HEK293 (cell line): ENCODE measurements around the gene SERPINA12.

Source experiments
- CTCF ChIA-PET: fragments of 350-600 bp; formaldehyde crosslinking; extraction: SDS; loops from one replicate; lab custom pipeline; 2021; ENCODE audit warnings: antibody characterized with exemption; lab: Yijun Ruan, JAX
- POLR2A ChIA-PET: fragments of 300-600 bp; formaldehyde crosslinking; extraction: SDS; loops from one replicate; lab custom pipeline; 2020; ENCODE audit warnings: antibody characterized with exemption, inconsistent platforms; lab: Yijun Ruan, JAX
- H3K27ac ChIP-seq: fragments of 200-500 bp; sonication (Bioruptor generic); 2 replicates; pipeline ENCODE4 v1.5.1; 2014; ENCODE audit warnings: low read depth, low read length, control low read depth, inconsistent platforms; ENCODE audit errors: extremely low read depth
- H3K36me3 ChIP-seq, 2 experiments: fragments of 200-500 bp in 1 of 2; sonication (Bioruptor generic) in 1 of 2; 1 replicate in 1 of 2; 2 replicates in 1 of 2; pipeline ENCODE4 v1.5.1; 2014 to 2017; ENCODE audit warnings: inconsistent platforms in 2 of 2, low read length in 2 of 2; ENCODE audit not compliant: control insufficient read depth in 2 of 2, insufficient read depth in 1 of 2
- H3K4me1 ChIP-seq: fragments of 200-500 bp; sonication (Bioruptor generic); 2 replicates; pipeline ENCODE4 v1.5.1; 2014; ENCODE audit warnings: mild to moderate bottlenecking, low read length, inconsistent platforms; ENCODE audit not compliant: control insufficient read depth, insufficient read depth
- H3K4me3 ChIP-seq: 2 replicates; pipeline ENCODE4 v1.5.1; 2011; ENCODE audit warnings: low read depth, mild to moderate bottlenecking, control low read depth, low read length, moderate library complexity
- H3K9me3 ChIP-seq: fragments of 200-500 bp; sonication (Bioruptor generic); 2 replicates; pipeline ENCODE4 v1.5.1; 2014; ENCODE audit warnings: low read depth, low read length, inconsistent platforms; ENCODE audit not compliant: control insufficient read depth, insufficient read depth
- GLI4 ChIP-seq: fragments of 450-650 bp; formaldehyde crosslinking; IDR thresholded peaks from 2 replicates; pipeline ENCODE4 v1.5.1; 2016; ENCODE audit warnings: missing biosample characterization, missing genetic modification characterization
- GLIS2 ChIP-seq: fragments of 450-650 bp; formaldehyde crosslinking; IDR thresholded peaks from 2 replicates; pipeline ENCODE4 v1.5.1; 2016; ENCODE audit warnings: missing biosample characterization, missing genetic modification characterization
- KLF1 ChIP-seq: fragments of 450-650 bp; formaldehyde crosslinking; IDR thresholded peaks from 2 replicates; pipeline ENCODE4 v1.5.1; 2016; ENCODE audit warnings: missing biosample characterization, missing genetic modification characterization
- RBAK ChIP-seq: fragments of 450-650 bp; formaldehyde crosslinking; IDR thresholded peaks from 2 replicates; pipeline ENCODE4 v1.5.1; 2016; ENCODE audit warnings: missing biosample characterization, missing genetic modification characterization
- TCF7L2 ChIP-seq: IDR thresholded peaks from 2 replicates; pipeline ENCODE4 v1.6.1; 2011; ENCODE audit warnings: low read depth, mild to moderate bottlenecking, inconsistent platforms, low read length, moderate library complexity, borderline replicate concordance
- ZBTB17 ChIP-seq: fragments of 450-650 bp; formaldehyde crosslinking; IDR thresholded peaks from 2 replicates; pipeline ENCODE4 v1.5.1; 2016; ENCODE audit warnings: missing biosample characterization, missing genetic modification characterization
- ZBTB7A ChIP-seq: fragments of 450-650 bp; formaldehyde crosslinking; IDR thresholded peaks from 2 replicates; pipeline ENCODE4 v1.5.1; 2016; ENCODE audit warnings: low read depth, missing biosample characterization, missing genetic modification characterization
- ZNF112 ChIP-seq: fragments of 450-650 bp; formaldehyde crosslinking; IDR thresholded peaks from 2 replicates; pipeline ENCODE4 v1.5.0; 2017; ENCODE audit warnings: missing biosample characterization, missing genetic modification characterization
- ZNF121 ChIP-seq: fragments of 450-650 bp; formaldehyde crosslinking; IDR thresholded peaks from 2 replicates; pipeline ENCODE4 v1.5.1; 2016; ENCODE audit warnings: missing biosample characterization, missing genetic modification characterization
- ZNF324 ChIP-seq: fragments of 450-650 bp; formaldehyde crosslinking; IDR thresholded peaks from 2 replicates; pipeline ENCODE4 v1.5.1; 2016; ENCODE audit warnings: missing biosample characterization, missing genetic modification characterization
- ZNF621 ChIP-seq: fragments of 450-650 bp; formaldehyde crosslinking; IDR thresholded peaks from 2 replicates; pipeline ENCODE4 v1.5.1; 2017; ENCODE audit warnings: missing biosample characterization, missing genetic modification characterization
- ZNF623 ChIP-seq: fragments of 450-650 bp; formaldehyde crosslinking; IDR thresholded peaks from 2 replicates; pipeline ENCODE4 v1.5.1; 2016; ENCODE audit warnings: missing biosample characterization, missing genetic modification characterization
- TF ChIP-seq, protein P1 (sequence below): fragments of 450-650 bp; formaldehyde crosslinking; optimal IDR thresholded peaks from 2 replicates; pipeline ENCODE3; 2016; ENCODE audit warnings: missing biosample characterization, mild to moderate bottlenecking, missing genetic modification characterization
- TF ChIP-seq, protein P2 (sequence below): fragments of 450-650 bp; IDR thresholded peaks from 2 replicates; pipeline ENCODE4 v1.5.1; 2018; ENCODE audit warnings: missing biosample characterization, missing genetic modification characterization
- TF ChIP-seq, protein P3 (sequence below): fragments of 450-650 bp; formaldehyde crosslinking; conservative IDR thresholded peaks from 2 replicates; pipeline ENCODE4 v1.5.1; 2016; ENCODE audit warnings: low read depth, missing biosample characterization, missing genetic modification characterization
- TF ChIP-seq, protein P4 (sequence below): sonication (generic); formaldehyde crosslinking; IDR thresholded peaks from 2 replicates; pipeline ENCODE4 v1.8.1; 2022; ENCODE audit warnings: mild to moderate bottlenecking, moderate library complexity, missing genetic modification reagents
- TF ChIP-seq, protein P5 (sequence below): fragments of 450-650 bp; formaldehyde crosslinking; IDR thresholded peaks from 2 replicates; pipeline ENCODE4 v1.5.1; 2016; ENCODE audit warnings: missing biosample characterization, missing genetic modification characterization, borderline replicate concordance
- TF ChIP-seq, protein P6 (sequence below): fragments of 450-650 bp; formaldehyde crosslinking; IDR thresholded peaks from 2 replicates; pipeline ENCODE4 v1.5.1; 2016; ENCODE audit warnings: missing biosample characterization, missing genetic modification characterization, borderline replicate concordance

Gene SERPINA12

DNA sequence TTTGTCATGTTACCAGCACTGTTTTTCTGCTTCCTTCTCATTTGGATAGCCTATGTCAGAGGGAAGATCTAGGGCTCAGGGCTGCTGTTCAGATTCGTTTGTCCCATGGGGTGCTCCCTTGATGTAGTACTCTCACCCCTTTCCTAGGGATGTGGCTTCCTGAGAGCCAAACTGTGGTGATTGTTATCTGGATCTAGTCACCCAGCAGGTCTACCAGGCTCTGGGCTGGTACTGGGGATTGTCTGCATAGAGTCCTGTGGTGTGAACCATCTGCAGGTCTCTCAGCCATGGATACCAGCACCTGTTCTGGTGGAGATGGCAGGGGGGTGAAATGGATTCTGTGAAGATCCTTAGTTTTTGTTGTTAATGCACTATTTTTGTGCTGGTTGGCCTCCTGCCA, 51.2 kb downstream of the SERPINA12 start:
- no peaks in the 10 kb centered on the region for H3K9me3 ChIP-seq
- no peaks in the 10 kb centered on the region for H3K4me1 ChIP-seq
- no peak overlapping the region for H3K27ac ChIP-seq
- no peaks in the 10 kb centered on the region for H3K36me3 ChIP-seq
- CTCF ChIA-PET: interaction anchor here (0.6 kb wide), 1 partner anchor 180 kb away, joined by 3 read pairs; no protein-coding TSS in a partner anchor
- TF ChIP-seq, protein P1, sequence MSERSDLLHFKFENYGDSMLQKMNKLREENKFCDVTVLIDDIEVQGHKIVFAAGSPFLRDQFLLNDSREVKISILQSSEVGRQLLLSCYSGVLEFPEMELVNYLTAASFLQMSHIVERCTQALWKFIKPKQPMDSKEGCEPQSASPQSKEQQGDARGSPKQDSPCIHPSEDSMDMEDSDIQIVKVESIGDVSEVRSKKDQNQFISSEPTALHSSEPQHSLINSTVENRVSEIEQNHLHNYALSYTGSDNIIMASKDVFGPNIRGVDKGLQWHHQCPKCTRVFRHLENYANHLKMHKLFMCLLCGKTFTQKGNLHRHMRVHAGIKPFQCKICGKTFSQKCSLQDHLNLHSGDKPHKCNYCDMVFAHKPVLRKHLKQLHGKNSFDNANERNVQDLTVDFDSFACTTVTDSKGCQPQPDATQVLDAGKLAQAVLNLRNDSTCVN (tag by site-specific recombination): no peak
- TF ChIP-seq GLIS2 (no peak), ZNF623 (tag by site-specific recombination) (no peak), ZNF324 (tag by site-specific recombination) (no peak), GLI4 (tag by site-specific recombination) (no peak), ZBTB17 (tag by site-specific recombination) (no peak), ZNF112 (no peak), KLF1 (tag by site-specific recombination) (no peak)
- TF ChIP-seq, protein P2, sequence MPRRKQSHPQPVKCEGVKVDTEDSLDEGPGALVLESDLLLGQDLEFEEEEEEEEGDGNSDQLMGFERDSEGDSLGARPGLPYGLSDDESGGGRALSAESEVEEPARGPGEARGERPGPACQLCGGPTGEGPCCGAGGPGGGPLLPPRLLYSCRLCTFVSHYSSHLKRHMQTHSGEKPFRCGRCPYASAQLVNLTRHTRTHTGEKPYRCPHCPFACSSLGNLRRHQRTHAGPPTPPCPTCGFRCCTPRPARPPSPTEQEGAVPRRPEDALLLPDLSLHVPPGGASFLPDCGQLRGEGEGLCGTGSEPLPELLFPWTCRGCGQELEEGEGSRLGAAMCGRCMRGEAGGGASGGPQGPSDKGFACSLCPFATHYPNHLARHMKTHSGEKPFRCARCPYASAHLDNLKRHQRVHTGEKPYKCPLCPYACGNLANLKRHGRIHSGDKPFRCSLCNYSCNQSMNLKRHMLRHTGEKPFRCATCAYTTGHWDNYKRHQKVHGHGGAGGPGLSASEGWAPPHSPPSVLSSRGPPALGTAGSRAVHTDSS (tag by site-specific recombination): no peak
- TF ChIP-seq, protein P3, sequence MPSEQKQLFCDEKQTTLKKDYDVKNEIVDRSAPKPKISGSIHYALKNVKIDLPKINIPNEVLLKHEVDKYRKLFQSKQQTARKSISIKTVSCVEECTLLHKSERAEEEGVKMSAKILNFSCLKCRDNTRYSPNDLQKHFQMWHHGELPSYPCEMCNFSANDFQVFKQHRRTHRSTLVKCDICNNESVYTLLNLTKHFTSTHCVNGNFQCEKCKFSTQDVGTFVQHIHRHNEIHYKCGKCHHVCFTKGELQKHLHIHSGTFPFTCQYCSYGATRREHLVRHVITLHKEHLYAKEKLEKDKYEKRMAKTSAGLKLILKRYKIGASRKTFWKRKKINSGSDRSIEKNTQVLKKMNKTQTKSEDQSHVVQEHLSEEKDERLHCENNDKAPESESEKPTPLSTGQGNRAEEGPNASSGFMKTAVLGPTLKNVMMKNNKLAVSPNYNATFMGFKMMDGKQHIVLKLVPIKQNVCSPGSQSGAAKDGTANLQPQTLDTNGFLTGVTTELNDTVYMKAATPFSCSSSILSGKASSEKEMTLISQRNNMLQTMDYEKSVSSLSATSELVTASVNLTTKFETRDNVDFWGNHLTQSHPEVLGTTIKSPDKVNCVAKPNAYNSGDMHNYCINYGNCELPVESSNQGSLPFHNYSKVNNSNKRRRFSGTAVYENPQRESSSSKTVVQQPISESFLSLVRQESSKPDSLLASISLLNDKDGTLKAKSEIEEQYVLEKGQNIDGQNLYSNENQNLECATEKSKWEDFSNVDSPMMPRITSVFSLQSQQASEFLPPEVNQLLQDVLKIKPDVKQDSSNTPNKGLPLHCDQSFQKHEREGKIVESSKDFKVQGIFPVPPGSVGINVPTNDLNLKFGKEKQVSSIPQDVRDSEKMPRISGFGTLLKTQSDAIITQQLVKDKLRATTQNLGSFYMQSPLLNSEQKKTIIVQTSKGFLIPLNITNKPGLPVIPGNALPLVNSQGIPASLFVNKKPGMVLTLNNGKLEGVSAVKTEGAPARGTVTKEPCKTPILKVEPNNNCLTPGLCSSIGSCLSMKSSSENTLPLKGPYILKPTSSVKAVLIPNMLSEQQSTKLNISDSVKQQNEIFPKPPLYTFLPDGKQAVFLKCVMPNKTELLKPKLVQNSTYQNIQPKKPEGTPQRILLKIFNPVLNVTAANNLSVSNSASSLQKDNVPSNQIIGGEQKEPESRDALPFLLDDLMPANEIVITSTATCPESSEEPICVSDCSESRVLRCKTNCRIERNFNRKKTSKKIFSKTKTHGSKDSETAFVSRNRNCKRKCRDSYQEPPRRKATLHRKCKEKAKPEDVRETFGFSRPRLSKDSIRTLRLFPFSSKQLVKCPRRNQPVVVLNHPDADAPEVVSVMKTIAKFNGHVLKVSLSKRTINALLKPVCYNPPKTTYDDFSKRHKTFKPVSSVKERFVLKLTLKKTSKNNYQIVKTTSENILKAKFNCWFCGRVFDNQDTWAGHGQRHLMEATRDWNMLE: no peak
- TF ChIP-seq, protein P4, sequence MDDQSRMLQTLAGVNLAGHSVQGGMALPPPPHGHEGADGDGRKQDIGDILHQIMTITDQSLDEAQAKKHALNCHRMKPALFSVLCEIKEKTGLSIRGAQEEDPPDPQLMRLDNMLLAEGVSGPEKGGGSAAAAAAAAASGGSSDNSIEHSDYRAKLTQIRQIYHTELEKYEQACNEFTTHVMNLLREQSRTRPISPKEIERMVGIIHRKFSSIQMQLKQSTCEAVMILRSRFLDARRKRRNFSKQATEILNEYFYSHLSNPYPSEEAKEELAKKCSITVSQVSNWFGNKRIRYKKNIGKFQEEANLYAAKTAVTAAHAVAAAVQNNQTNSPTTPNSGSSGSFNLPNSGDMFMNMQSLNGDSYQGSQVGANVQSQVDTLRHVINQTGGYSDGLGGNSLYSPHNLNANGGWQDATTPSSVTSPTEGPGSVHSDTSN (CRISPR knock-in tag): no peak
- TF ChIP-seq, protein P5, sequence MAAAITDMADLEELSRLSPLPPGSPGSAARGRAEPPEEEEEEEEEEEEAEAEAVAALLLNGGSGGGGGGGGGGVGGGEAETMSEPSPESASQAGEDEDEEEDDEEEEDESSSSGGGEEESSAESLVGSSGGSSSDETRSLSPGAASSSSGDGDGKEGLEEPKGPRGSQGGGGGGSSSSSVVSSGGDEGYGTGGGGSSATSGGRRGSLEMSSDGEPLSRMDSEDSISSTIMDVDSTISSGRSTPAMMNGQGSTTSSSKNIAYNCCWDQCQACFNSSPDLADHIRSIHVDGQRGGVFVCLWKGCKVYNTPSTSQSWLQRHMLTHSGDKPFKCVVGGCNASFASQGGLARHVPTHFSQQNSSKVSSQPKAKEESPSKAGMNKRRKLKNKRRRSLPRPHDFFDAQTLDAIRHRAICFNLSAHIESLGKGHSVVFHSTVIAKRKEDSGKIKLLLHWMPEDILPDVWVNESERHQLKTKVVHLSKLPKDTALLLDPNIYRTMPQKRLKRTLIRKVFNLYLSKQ (tag by site-specific recombination): no peak
- no peak overlapping the region for H3K4me3 ChIP-seq
- POLR2A ChIA-PET: no interaction called here

DNA sequence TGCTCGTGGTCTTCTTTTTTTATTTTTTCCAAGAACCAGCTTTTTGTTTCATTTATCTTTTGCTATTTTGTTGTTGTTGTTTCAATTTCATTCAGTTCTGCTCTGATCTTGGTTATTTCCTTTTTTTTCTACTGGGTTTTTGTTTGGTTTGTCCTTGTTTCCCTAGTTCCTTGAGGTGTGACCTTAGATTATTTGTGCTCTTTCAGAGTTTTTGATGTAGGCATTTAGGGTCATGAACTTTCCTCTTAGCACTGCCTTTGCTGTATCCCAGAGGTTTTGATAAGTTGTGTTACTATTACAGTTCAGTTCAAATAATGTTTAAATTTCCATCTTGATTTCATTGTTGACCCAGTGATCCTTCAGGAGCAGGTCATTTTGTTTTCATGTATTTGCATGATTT, 53.3 kb downstream of the SERPINA12 start:
- POLR2A ChIA-PET: no interaction called here
- CTCF ChIA-PET: interaction anchor here (0.6 to 1.4 kb wide), 2 partner anchors 22 to 319 kb away, joined by 3 to 6 read pairs; no protein-coding TSS in a partner anchor
- H3K27ac ChIP-seq: no peak overlapping the region
- no peaks in the 10 kb centered on the region for H3K9me3 ChIP-seq
- no peaks in the 10 kb centered on the region for H3K4me1 ChIP-seq
- H3K36me3 ChIP-seq: no peaks in the 10 kb centered on the region
- no peak overlapping the region for H3K4me3 ChIP-seq
- TF ChIP-seq RBAK (tag by site-specific recombination) (no peak), ZNF621 (tag by site-specific recombination) (no peak), ZBTB7A (no peak), TCF7L2 (no peak), ZNF121 (tag by site-specific recombination) (no peak)
- TF ChIP-seq, protein P6, sequence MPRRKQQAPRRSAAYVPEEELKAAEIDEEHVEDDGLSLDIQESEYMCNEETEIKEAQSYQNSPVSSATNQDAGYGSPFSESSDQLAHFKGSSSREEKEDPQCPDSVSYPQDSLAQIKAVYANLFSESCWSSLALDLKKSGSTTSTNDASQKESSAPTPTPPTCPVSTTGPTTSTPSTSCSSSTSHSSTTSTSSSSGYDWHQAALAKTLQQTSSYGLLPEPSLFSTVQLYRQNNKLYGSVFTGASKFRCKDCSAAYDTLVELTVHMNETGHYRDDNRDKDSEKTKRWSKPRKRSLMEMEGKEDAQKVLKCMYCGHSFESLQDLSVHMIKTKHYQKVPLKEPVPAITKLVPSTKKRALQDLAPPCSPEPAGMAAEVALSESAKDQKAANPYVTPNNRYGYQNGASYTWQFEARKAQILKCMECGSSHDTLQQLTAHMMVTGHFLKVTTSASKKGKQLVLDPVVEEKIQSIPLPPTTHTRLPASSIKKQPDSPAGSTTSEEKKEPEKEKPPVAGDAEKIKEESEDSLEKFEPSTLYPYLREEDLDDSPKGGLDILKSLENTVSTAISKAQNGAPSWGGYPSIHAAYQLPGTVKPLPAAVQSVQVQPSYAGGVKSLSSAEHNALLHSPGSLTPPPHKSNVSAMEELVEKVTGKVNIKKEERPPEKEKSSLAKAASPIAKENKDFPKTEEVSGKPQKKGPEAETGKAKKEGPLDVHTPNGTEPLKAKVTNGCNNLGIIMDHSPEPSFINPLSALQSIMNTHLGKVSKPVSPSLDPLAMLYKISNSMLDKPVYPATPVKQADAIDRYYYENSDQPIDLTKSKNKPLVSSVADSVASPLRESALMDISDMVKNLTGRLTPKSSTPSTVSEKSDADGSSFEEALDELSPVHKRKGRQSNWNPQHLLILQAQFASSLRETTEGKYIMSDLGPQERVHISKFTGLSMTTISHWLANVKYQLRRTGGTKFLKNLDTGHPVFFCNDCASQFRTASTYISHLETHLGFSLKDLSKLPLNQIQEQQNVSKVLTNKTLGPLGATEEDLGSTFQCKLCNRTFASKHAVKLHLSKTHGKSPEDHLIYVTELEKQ (tag by site-specific recombination): no peak
